K562 (cell line): ENCODE results near the gene DNMT3A. TPM values are rescaled to one million over a fixed set of nuclear protein-coding genes. Genes with fewer than 3 reads are reported as not detected.

Experiments
- ATAC-seq: fragments of 200-7000 bp; cut with Tn5 transposase; 3 replicates; pipeline ENCODE4 v1.9.1; 2020; ENCODE audit warnings: moderate library complexity
- BruUV-seq: library from RNA; stranded (reverse); fragments of 400-500 nt; replicated peaks from 2 replicates; lab custom pipeline; 2021; lab: Mats Ljungman, UMichigan
- CTCF ChIA-PET: fragments of 300-600 bp; formaldehyde crosslinking; extraction: SDS; loops from one replicate; lab custom pipeline; 2021; ENCODE audit warnings: low intra/inter-chr PET ratio; lab: Yijun Ruan, JAX
- POLR2A ChIA-PET: fragments of 300-600, 350-650 bp; sonication (Branson Sonifier 250); formaldehyde crosslinking; extraction: SDS; loops from one replicate; lab custom pipeline; 2021; ENCODE audit warnings: antibody characterized with exemption, inconsistent platforms; lab: Yijun Ruan, JAX
- DNase-seq, 4 experiments: peaks; one replicate each; pipeline versions ENCODE4 v3.0.0 to v3.0.0-alpha.2; 2011 to 2018; ENCODE audit warnings: low spot score in 3 of 4, mixed read lengths in 3 of 4; ENCODE audit errors: extremely low read depth in 1 of 4
- FAIRE-seq: peaks from 2 replicates; lab custom pipeline; 2011; peaks lifted over from hg19 to GRCh38; lab: Jason Lieb, UNC
- H2AFZ ChIP-seq: 2 replicates; pipeline ENCODE4 v1.6.0; 2011; ENCODE audit warnings: low read depth, low read length, control low read depth, inconsistent platforms
- H3K27ac ChIP-seq: fragments of 200-600 bp; 3 replicates; pipeline ENCODE4 v1.8.0; 2011; ENCODE audit warnings: low read depth, mild to moderate bottlenecking, control low read depth, inconsistent platforms, low read length, moderate library complexity, mixed read lengths; ENCODE audit errors: extremely low read depth
- H3K27me3 ChIP-seq, 2 experiments: fragments of 300-600 bp in 1 of 2; 2 replicates in 1 of 2; 3 replicates in 1 of 2; pipeline versions ENCODE4 v1.6.0 to v1.8.0; 2011; ENCODE audit warnings: inconsistent platforms in 2 of 2, low read length in 2 of 2, mild to moderate bottlenecking in 1 of 2, mixed read lengths in 1 of 2, moderate library complexity in 1 of 2; ENCODE audit not compliant: control insufficient read depth in 2 of 2, insufficient read depth in 2 of 2
- H3K36me3 ChIP-seq: fragments of 300-600 bp; 3 replicates; pipeline ENCODE4 v1.8.0; 2011; ENCODE audit warnings: mild to moderate bottlenecking, low read length, inconsistent platforms; ENCODE audit not compliant: control insufficient read depth, insufficient read depth
- H3K4me1 ChIP-seq, 2 experiments: fragments of 200-600 bp in 1 of 2; replicated peaks in 1 of 2; 2 replicates in 1 of 2; 3 replicates in 1 of 2; pipeline versions ENCODE4 v1.5.1 to v1.8.0; 2011; ENCODE audit warnings: inconsistent platforms in 2 of 2, low read length in 2 of 2, mild to moderate bottlenecking in 1 of 2, mixed read lengths in 1 of 2, moderate library complexity in 1 of 2; ENCODE audit not compliant: control insufficient read depth in 2 of 2, insufficient read depth in 2 of 2
- H3K4me2 ChIP-seq: 2 replicates; pipeline ENCODE4 v1.6.1; 2011; ENCODE audit warnings: low read length, control low read depth, inconsistent platforms, mixed read lengths; ENCODE audit not compliant: insufficient read depth
- H3K4me3 ChIP-seq: fragments of 200-600 bp; sonication (generic), shearing (Covaris generic); 2 replicates; pipeline ENCODE4 v1.5.1; 2016; ENCODE audit warnings: control low read depth, inconsistent platforms
- H3K79me2 ChIP-seq: fragments of 200-600 bp; 3 replicates; pipeline ENCODE4 v1.8.0; 2011; ENCODE audit warnings: low read length, inconsistent platforms; ENCODE audit not compliant: control insufficient read depth, insufficient read depth
- H3K9ac ChIP-seq, 2 experiments: 2 replicates each; pipeline versions ENCODE4 v1.6.0 to v1.6.1; 2011; ENCODE audit warnings: low read depth in 2 of 2, low read length in 2 of 2, control low read depth in 1 of 2, inconsistent platforms in 1 of 2, mild to moderate bottlenecking in 1 of 2, mixed read lengths in 1 of 2; ENCODE audit not compliant: insufficient read depth in 1 of 2
- H3K9me1 ChIP-seq: one replicate; pipeline ENCODE4 v1.6.0; 2011; ENCODE audit warnings: inconsistent platforms, mild to moderate bottlenecking, low read length, moderate library complexity; ENCODE audit not compliant: control insufficient read depth, insufficient read depth
- H3K9me3 ChIP-seq: replicated peaks from 2 replicates; pipeline ENCODE4 v1.5.1; 2011; ENCODE audit warnings: low read depth, low read length, inconsistent platforms; ENCODE audit not compliant: control insufficient read depth, insufficient read depth
- H4K20me1 ChIP-seq: replicated peaks from 2 replicates; pipeline ENCODE4 v1.6.1; 2011; ENCODE audit warnings: low read length, inconsistent platforms, mixed read lengths; ENCODE audit not compliant: control insufficient read depth, insufficient read depth
- CCNT2 ChIP-seq: IDR thresholded peaks from 2 replicates; pipeline ENCODE4 v1.6.1; 2011; ENCODE audit warnings: borderline replicate concordance, low read depth, mild to moderate bottlenecking, moderate library complexity, mixed read lengths, low read length; ENCODE audit not compliant: insufficient read length; ENCODE audit errors: extremely low read depth
- COPS2 ChIP-seq: fragments of 450-650 bp; conservative IDR thresholded peaks from 2 replicates; pipeline ENCODE4 v1.6.1; 2016; ENCODE audit warnings: mild to moderate bottlenecking, moderate library complexity
- E2F3 ChIP-seq: fragments of 250-450 bp; sonication (Bioruptor Pico); IDR thresholded peaks from 2 replicates; pipeline ENCODE4 v1.4.0; 2020; ENCODE audit warnings: mild to moderate bottlenecking
- KDM1A ChIP-seq, 2 experiments: fragments of 450-650 bp; IDR thresholded peaks; 2 replicates each; pipeline ENCODE4 v1.6.1; 2016; ENCODE audit warnings: mild to moderate bottlenecking in 2 of 2
- LEF1 ChIP-seq: fragments of 450-650 bp; IDR thresholded peaks from 2 replicates; pipeline ENCODE4 v1.6.1; 2016; ENCODE audit warnings: mild to moderate bottlenecking
- MTA1 ChIP-seq: fragments of 450-650 bp; IDR thresholded peaks from 2 replicates; pipeline ENCODE4 v1.6.1; 2017; ENCODE audit warnings: borderline replicate concordance
- NR2C1 ChIP-seq, 2 experiments: fragments of 450-650 bp; IDR thresholded peaks; 2 replicates each; pipeline ENCODE4 v1.6.1; 2017; ENCODE audit warnings: mild to moderate bottlenecking in 2 of 2, antibody characterized with exemption in 1 of 2, inconsistent platforms in 1 of 2, missing compliant biosample characterization in 1 of 2, missing genetic modification characterization in 1 of 2
- NR2F6 ChIP-seq: fragments of 450-650 bp; formaldehyde crosslinking; IDR thresholded peaks from 2 replicates; pipeline ENCODE4 v1.4.0; 2020; ENCODE audit warnings: mild to moderate bottlenecking
- SAP30 ChIP-seq: fragments of 200-600 bp; sonication (generic); IDR thresholded peaks from 2 replicates; pipeline ENCODE4 v1.6.1; 2012; ENCODE audit warnings: borderline replicate concordance, low read depth, mild to moderate bottlenecking, moderate library complexity, low read length, control low read depth, inconsistent platforms; ENCODE audit not compliant: insufficient read depth, poor library complexity, severe bottlenecking
- SMAD2 ChIP-seq: fragments of 150-350 bp; IDR thresholded peaks from 2 replicates; pipeline ENCODE4 v1.6.1; 2014; ENCODE audit warnings: low read depth, mild to moderate bottlenecking, low read length
- ZBTB17 ChIP-seq: fragments of 450-650 bp; formaldehyde crosslinking; IDR thresholded peaks from 2 replicates; pipeline ENCODE4 v1.4.0; 2020; ENCODE audit warnings: mild to moderate bottlenecking
- ZNF778 ChIP-seq: fragments of 450-650 bp; formaldehyde crosslinking; IDR thresholded peaks from 2 replicates; pipeline ENCODE4 v1.4.0; 2020; ENCODE audit warnings: mild to moderate bottlenecking, moderate library complexity
- ZNF785 ChIP-seq: fragments of 250-450 bp; sonication (Bioruptor Pico); IDR thresholded peaks from 2 replicates; pipeline ENCODE4 v1.4.0; 2020; ENCODE audit warnings: mild to moderate bottlenecking
- WGBS: fragments of 100-300 bp; shearing (Covaris generic); methylation state at CpG from one replicate; pipeline ENCODE4 v1.1.6; 2016; ENCODE audit warnings: low coverage, mixed read lengths; ENCODE audit not compliant: insufficient coverage; ENCODE audit errors: missing lambda C conversion rate; 5-methylcytosine and 5-hydroxymethylcytosine counted together
- in situ Hi-C: fragments of 300-500 bp; cut with MboI; formaldehyde crosslinking; loops from 4 replicates; pipeline ENCODE4 v1.15.0; 2018; ENCODE audit warnings: inconsistent platforms, mixed read lengths
- intact Hi-C: fragments of 100-400 bp; cut with micrococcal nuclease; formaldehyde crosslinking; loops from 2 replicates; pipeline ENCODE4 v1.14.2; 2022
- polyA plus RNA-seq, 8 experiments: library from polyadenylated mRNA; depleted of rRNA in 4 of 8; stranded (reverse) in 5 of 8; unstranded in 3 of 8; fragments of >200 nt; fragmentation: Nextera tagmentation in 2 of 8; fragmentation: Illumina TruSeq in 1 of 8; extraction: Ambion mirVana in 2 of 8; extraction: Trizol in 1 of 8; gene quantifications; 2 replicates each; pipeline versions ENCODE4 v1.2.1 to v1.2.3, GENCODE V29; 2011 to 2014; ENCODE audit warnings: inconsistent platforms in 1 of 8, missing spikeins in 1 of 8
- total RNA-seq, 7 experiments: library from RNA; depleted of rRNA in 6 of 7; stranded (reverse); fragments of >200 nt in 6 of 7; fragmentation: Illumina TruSeq in 2 of 7; extraction: Trizol in 2 of 7; gene quantifications; 2 replicates each; pipeline versions ENCODE4 v1.2.1 to v1.2.3, GENCODE V29; 2011 to 2021; ENCODE audit warnings: low replicate concordance in 1 of 7
- TF ChIP-seq, protein P1 (sequence below): sonication (generic); formaldehyde crosslinking; IDR thresholded peaks from 2 replicates; pipeline ENCODE4 v1.8.1; 2023; ENCODE audit warnings: mild to moderate bottlenecking, missing genetic modification reagents
- TF ChIP-seq, protein P2 (sequence below), 2 experiments: fragments of 250-450 bp in 1 of 2; fragments of 450-650 bp in 1 of 2; sonication (Bioruptor Pico) in 1 of 2; IDR thresholded peaks; 2 replicates each; pipeline versions ENCODE4 v1.6.1 to v1.8.0; 2016 to 2021; ENCODE audit warnings: mild to moderate bottlenecking in 2 of 2, moderate library complexity in 2 of 2, missing compliant biosample characterization in 1 of 2, missing genetic modification characterization in 1 of 2

DNMT3A gene
- total and polyA plus RNA-seq, 9 of the 15 experiments (the other 6 are each of a cell fraction or from before 2014, with no cell fraction given), result 3.0 to 16.0 (median 6.1) TPM

DNA sequence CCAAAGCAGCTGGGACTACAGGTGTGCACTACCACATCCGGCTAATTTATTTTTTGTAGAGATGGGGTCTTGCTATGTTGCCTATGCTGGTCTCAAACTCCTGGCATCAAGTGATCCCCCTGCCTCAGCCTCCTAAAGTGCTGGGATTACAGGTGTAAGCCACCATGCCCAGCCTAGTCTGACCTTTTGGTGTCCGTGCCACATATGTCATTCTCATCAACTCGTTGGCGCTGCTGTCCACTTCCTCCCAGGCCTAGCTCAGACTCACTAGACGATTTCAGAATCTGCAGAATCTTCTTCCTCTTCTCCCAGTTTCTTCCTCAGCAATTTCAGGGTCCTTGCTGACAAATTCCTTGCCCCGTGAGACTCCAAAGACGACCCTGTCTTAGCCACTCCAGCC, 39.8 kb upstream of the DNMT3A start:
- no TSS peak for BruUV-seq
- peaks cover under 1% of the 10 kb centered on the region for H3K9me1 ChIP-seq
- no peak overlapping the region for H3K4me3 ChIP-seq
- H3K36me3 ChIP-seq, result no peaks in the 10 kb centered on the region
- no peak for TF ChIP-seq ZNF778 (CRISPR knock-in tag)
- TF ChIP-seq MTA1, result no peak
- TF ChIP-seq, protein P1, sequence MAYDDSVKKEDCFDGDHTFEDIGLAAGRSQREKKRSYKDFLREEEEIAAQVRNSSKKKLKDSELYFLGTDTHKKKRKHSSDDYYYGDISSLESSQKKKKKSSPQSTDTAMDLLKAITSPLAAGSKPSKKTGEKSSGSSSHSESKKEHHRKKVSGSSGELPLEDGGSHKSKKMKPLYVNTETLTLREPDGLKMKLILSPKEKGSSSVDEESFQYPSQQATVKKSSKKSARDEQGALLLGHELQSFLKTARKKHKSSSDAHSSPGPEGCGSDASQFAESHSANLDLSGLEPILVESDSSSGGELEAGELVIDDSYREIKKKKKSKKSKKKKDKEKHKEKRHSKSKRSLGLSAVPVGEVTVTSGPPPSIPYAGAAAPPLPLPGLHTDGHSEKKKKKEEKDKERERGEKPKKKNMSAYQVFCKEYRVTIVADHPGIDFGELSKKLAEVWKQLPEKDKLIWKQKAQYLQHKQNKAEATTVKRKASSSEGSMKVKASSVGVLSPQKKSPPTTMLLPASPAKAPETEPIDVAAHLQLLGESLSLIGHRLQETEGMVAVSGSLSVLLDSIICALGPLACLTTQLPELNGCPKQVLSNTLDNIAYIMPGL (CRISPR knock-in tag), result no peak
- no peak for TF ChIP-seq E2F3
- TF ChIP-seq NR2F6 (CRISPR knock-in tag), result no peak
- TF ChIP-seq, protein P2, sequence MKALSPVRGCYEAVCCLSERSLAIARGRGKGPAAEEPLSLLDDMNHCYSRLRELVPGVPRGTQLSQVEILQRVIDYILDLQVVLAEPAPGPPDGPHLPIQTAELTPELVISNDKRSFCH (CRISPR knock-in tag; IDR thresholded peaks at IDR 0.05), result no peak
- TF ChIP-seq, protein P2 (tag; IDR thresholded peaks at IDR 0.05), result no peak
- no peak for TF ChIP-seq KDM1A (IDR thresholded peaks at IDR 0.05)
- no peak for TF ChIP-seq SAP30
- no peak for TF ChIP-seq NR2C1 (IDR thresholded peaks at IDR 0.05)
- no peak for TF ChIP-seq NR2C1 (tag; IDR thresholded peaks at IDR 0.05)
- no peak for TF ChIP-seq SMAD2
- no peak for TF ChIP-seq ZNF785 (CRISPR knock-in tag)
- TF ChIP-seq ZBTB17, result no peak
- TF ChIP-seq CCNT2, result no peak
- TF ChIP-seq COPS2, result no peak
- TF ChIP-seq LEF1, result no peak
- no peak overlapping the region for H3K9ac ChIP-seq
- H3K9me3 ChIP-seq, result no peaks in the 10 kb centered on the region
- no peak for FAIRE-seq
- H3K27ac ChIP-seq, result no peak overlapping the region
- whole genome bisulfite sequencing, result under 1% methylated on average over 7 of the region's 7 CpGs
- no peak overlapping the region for H3K4me2 ChIP-seq
- H3K4me1 ChIP-seq, result peaks cover 6 to 9% of the 10 kb centered on the region in 2 experiments; a peak in 3 of 5 replicates
- intact Hi-C loops, result no loop called here
- peaks cover 24 to 68% of the 10 kb centered on the region in 2 experiments for H3K27me3 ChIP-seq
- DNase-seq, result no peak
- H4K20me1 ChIP-seq, result no peaks in the 10 kb centered on the region; the same call in none of the 2 replicates
- POLR2A ChIA-PET, result interaction anchor here (0.6 to 1.0 kb wide), 2 partner anchors 54 to 88 kb away, joined by 3 to 4 read pairs; no protein-coding TSS in a partner anchor
- ATAC-seq, result no peak
- no peaks in the 10 kb centered on the region for H3K79me2 ChIP-seq
- H2AFZ ChIP-seq, result no peak overlapping the region
- in situ Hi-C loops, result no loop called here
- CTCF ChIA-PET, result no interaction called here
